Measurements from ENCODE around the gene NPPB. TPM values are rescaled to one million over a fixed set of nuclear protein-coding genes. Genes with fewer than 3 reads are reported as not detected.

Gene NPPB
- total RNA-seq, 1 donor from 2014 or later, result not detected

- no peak overlapping the region for H3K4me3 Mint-ChIP-seq (ENCODE audit: unreplicated experiment)
- no peak for DNase-seq
- H3K36me3 Mint-ChIP-seq (ENCODE audit: unreplicated experiment), result peaks cover 5% of the 10 kb centered on the region
- no peak overlapping the region for H3K27ac Mint-ChIP-seq (ENCODE audit: unreplicated experiment)
- peaks cover 4% of the 10 kb centered on the region for H3K9me3 Mint-ChIP-seq (ENCODE audit: unreplicated experiment)
- no peak for TF ChIP-seq CTCF (IDR thresholded peaks at IDR 0.05; ENCODE audit: partially characterized antibody, unreplicated experiment)
- H3K4me1 Mint-ChIP-seq (ENCODE audit: low read depth, unreplicated experiment), result peaks cover 8% of the 10 kb centered on the region
- peaks cover 7% of the 10 kb centered on the region for H3K27me3 Mint-ChIP-seq (ENCODE audit: unreplicated experiment)
Measured at GRCh38 chr1:11841245-11842153, 17.2 kb downstream of the NPPB start.

GRCh38 chr1:11839727-11840705 is 18.7 kb downstream of the NPPB start:
- DNase-seq, result no peak
- Mint-ChIP-seq H3K27me3 (ENCODE audit: unreplicated experiment) (peaks cover 10% of the 10 kb centered on the region), H3K27ac (ENCODE audit: unreplicated experiment) (no peak overlapping the region), H3K4me1 (ENCODE audit: low read depth, unreplicated experiment) (no peaks in the 10 kb centered on the region), H3K36me3 (ENCODE audit: unreplicated experiment) (peaks cover 5% of the 10 kb centered on the region), H3K9me3 (ENCODE audit: unreplicated experiment) (peaks cover 4% of the 10 kb centered on the region), H3K4me3 (ENCODE audit: unreplicated experiment) (no peak overlapping the region)
- TF ChIP-seq CTCF (IDR thresholded peaks at IDR 0.05; ENCODE audit: partially characterized antibody, unreplicated experiment), result no peak

GRCh38 chr1:11838349-11839272 is 20.1 kb downstream of the NPPB start:
- Mint-ChIP-seq H3K4me1 (ENCODE audit: low read depth, unreplicated experiment) (no peaks in the 10 kb centered on the region), H3K36me3 (ENCODE audit: unreplicated experiment) (peaks cover 5% of the 10 kb centered on the region), H3K27ac (ENCODE audit: unreplicated experiment) (peak overlapping the region; percentile 55), H3K4me3 (ENCODE audit: unreplicated experiment) (no peak overlapping the region), H3K27me3 (ENCODE audit: unreplicated experiment) (peaks cover 10% of the 10 kb centered on the region), H3K9me3 (ENCODE audit: unreplicated experiment) (peaks cover 4% of the 10 kb centered on the region)
- TF ChIP-seq CTCF (IDR thresholded peaks at IDR 0.05; ENCODE audit: partially characterized antibody, unreplicated experiment), result peak; percentile 83
- peak; percentile 89 for DNase-seq

- H3K9me3 Mint-ChIP-seq (ENCODE audit: unreplicated experiment), result peaks cover 4% of the 10 kb centered on the region
- peaks cover 8% of the 10 kb centered on the region for H3K27me3 Mint-ChIP-seq (ENCODE audit: unreplicated experiment)
- no peak overlapping the region for H3K4me3 Mint-ChIP-seq (ENCODE audit: unreplicated experiment)
- no peak for DNase-seq
- TF ChIP-seq CTCF (IDR thresholded peaks at IDR 0.05; ENCODE audit: partially characterized antibody, unreplicated experiment), result no peak
- H3K4me1 Mint-ChIP-seq (ENCODE audit: low read depth, unreplicated experiment), result no peaks in the 10 kb centered on the region
- no peak overlapping the region for H3K27ac Mint-ChIP-seq (ENCODE audit: unreplicated experiment)
- peaks cover 5% of the 10 kb centered on the region for H3K36me3 Mint-ChIP-seq (ENCODE audit: unreplicated experiment)
Measured at GRCh38 chr1:11837767-11838348, 20.9 kb downstream of the NPPB start.
